ENCODE measurements around the gene SORD. TPM values are rescaled to one million over a fixed set of nuclear protein-coding genes. Genes with fewer than 3 reads are reported as not detected.
"Not testable (repeated sequence)": the region's sequence is repeated elsewhere in the genome, so short reads cannot be mapped to it uniquely, and the experiment has no call there.

The SORD gene
- total RNA-seq (1 to 10 TPM; 3.3 to 10.0 (median 7.6) TPM), polyA plus RNA-seq (10 to 100 TPM; 10.8 to 26.9 (median 12.9) TPM)

DNA sequence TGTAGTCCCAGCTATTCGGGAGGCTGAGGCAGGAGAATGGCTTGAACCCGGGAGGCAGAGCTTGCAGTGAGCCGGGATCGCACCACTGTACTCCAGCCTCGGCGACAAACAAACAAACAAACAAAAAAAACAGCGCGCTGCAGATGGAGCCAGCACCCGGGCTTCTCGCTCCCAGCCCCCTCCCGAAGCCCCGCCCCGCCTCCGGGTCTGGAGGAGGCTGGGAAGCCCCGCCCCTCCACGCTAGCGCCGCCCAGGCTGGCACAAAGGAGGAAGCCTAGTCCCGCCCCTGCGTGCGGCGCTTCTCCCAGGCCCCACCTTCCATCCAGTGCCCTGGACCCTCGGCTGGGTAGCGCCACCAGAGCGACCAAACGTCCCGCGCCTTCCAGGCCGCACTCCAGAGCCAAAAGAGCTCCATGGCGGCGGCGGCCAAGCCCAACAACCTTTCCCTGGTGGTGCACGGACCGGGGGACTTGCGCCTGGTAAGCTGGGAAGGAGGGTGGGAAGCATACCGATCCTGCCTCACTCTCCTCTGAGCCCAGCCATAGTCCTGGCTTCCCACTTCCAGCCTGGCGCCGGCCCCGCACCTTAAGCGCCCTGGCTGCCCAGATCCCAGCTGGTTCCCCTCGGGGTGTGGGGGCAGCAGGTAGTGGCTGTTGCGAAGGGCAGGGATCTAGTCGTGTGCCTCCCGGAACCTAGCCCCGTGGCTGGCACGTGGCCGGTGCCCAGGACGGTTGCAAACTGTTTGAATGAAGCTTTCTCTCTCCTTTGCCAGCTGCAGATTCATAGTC is at the start of gene SORD:
Gene SORD, plus strand, starts transcription at position 325 of the 788 bp plus-strand sequence. Its CDS starts 89 bp downstream, at position 414.
- intact Hi-C loops (cut with DNase I) = loop anchor here (2.0 kb wide), 1 partner anchor 360 kb away; the partner anchor contains the start of gene SPG11
- 1% methylated on average over 48 of the region's 48 CpGs for WGBS, 2 donors
- peak within 1 kb of the TSS; percentile 58 to 75 (median 65) for H3K4me3 ChIP-seq

DNA sequence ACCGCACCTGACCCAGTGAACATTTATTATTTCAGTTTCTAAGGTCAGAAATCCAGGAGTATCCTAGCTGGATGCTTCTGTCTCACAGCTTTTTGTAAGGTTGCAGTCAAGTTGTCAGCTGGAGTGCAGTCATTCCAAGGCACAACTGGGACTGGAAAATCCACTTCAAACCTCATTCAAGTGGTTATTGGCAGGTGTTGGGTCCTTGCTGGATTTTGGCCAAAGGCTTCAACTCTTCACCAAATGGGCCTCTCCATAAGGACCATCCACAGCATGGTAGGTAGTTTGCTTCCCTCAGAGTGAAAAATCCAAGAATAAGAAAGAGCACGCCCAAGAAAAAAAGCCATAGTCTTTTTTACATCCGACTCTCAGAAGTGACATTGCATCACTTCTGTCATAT is 46.8 kb upstream of the SORD start:
- not testable (repeated sequence) for DNase-seq, H3K27me3 ChIP-seq
- 94 to 97% methylated on average over 3 of the region's 3 CpGs for WGBS, 2 donors

More for the DNA sequence above, at the start of gene SORD:
- DNase-seq = peak; percentile 94
- Histone ChIP-seq H3K9me3 (no peaks in the 10 kb centered on the region), H3K4me1 (peaks cover 0 to 17% (median 13%) of the 10 kb centered on the region in 4 donors), H3K27ac (peak within 1 kb of the TSS; percentile 73 to 77 (median 75)), H3K36me3 (no peaks in the 10 kb centered on the region), H3K27me3 (no peaks in the 10 kb centered on the region)
- TF ChIP-seq POLR2A (IDR thresholded peaks at IDR 0.05) (no peak), POLR2AphosphoS5 (IDR thresholded peaks at IDR 0.05) (peak in 3 of 4 donors; percentile 44 to 59 (median 53)), EP300 (IDR thresholded peaks at IDR 0.05) (no peak)
- TF ChIP-seq, protein P1, sequence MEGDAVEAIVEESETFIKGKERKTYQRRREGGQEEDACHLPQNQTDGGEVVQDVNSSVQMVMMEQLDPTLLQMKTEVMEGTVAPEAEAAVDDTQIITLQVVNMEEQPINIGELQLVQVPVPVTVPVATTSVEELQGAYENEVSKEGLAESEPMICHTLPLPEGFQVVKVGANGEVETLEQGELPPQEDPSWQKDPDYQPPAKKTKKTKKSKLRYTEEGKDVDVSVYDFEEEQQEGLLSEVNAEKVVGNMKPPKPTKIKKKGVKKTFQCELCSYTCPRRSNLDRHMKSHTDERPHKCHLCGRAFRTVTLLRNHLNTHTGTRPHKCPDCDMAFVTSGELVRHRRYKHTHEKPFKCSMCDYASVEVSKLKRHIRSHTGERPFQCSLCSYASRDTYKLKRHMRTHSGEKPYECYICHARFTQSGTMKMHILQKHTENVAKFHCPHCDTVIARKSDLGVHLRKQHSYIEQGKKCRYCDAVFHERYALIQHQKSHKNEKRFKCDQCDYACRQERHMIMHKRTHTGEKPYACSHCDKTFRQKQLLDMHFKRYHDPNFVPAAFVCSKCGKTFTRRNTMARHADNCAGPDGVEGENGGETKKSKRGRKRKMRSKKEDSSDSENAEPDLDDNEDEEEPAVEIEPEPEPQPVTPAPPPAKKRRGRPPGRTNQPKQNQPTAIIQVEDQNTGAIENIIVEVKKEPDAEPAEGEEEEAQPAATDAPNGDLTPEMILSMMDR (IDR thresholded peaks at IDR 0.05) = no peak

DNA sequence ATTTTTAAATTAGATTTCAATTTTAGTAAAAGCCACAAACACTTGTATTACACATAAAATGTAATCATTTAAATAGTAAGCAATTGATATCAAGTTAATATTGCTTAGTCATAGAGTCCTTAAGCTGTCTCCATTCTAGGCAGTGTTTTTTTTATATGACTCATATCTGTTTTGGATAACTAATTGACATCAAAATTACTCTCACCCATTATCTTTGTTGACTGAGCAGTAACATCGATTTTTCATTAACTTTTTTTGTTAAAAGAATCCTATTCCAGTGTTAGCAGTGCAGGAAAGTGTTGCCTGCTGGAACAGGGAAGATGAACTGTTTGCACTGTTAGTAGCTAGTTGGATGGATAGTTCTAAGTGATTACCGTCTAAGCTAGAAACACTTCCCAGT is 45.2 kb upstream of the SORD start:
- H3K4me3 ChIP-seq; H3K4me1 ChIP-seq; H3K36me3 ChIP-seq; H3K27ac ChIP-seq; H3K9me3 ChIP-seq; H3K27me3 ChIP-seq; intact Hi-C loops (cut with DNase I); DNase-seq: not testable (repeated sequence)
- WGBS, 2 donors = 32 to 64% methylated on average over 2 of the region's 2 CpGs

More for the DNA sequence above, 46.8 kb upstream of the SORD start:
- H3K36me3 ChIP-seq; H3K9me3 ChIP-seq; H3K4me1 ChIP-seq; intact Hi-C loops (cut with DNase I); H3K4me3 ChIP-seq; H3K27ac ChIP-seq: not testable (repeated sequence)

DNA sequence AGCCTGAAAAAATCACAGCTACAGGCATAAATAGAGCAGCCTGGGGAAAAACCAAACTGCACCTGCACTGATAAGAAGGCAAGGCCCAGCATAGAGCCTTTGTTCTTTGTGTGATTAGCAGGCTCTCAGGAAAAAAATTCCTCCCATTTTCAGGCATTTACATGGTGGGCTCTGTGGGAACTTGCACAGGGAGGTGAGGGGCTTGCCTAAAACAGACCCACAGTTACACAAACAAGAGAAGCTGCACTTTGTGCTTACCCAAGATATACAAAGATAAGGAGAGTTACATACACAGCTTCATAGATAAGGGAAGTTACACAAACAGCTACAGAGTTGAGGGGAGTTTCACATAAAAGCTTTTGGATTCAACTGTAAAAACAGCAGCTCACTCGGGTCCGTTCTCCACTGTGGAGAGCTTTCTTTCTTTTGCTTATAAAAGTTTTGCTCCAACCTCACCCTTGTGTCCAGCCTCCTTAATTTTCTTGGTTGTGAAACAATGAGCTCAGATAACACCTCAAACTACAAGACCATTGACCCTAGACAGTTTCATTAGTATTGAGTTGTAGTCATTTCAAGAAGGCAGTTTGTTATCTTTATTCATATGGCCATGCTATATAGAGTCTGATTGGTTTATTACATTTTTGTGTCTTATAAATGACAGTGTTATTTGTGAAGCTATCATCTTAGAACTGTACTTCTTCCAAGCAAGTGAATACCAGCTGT is 43.2 kb upstream of the SORD start:
- H3K27ac ChIP-seq; DNase-seq; H3K4me1 ChIP-seq; H3K27me3 ChIP-seq; intact Hi-C loops (cut with DNase I); H3K36me3 ChIP-seq; H3K4me3 ChIP-seq; H3K9me3 ChIP-seq: not testable (repeated sequence)
- WGBS, 2 donors = 21 to 49% methylated on average over 2 of the region's 2 CpGs

DNA sequence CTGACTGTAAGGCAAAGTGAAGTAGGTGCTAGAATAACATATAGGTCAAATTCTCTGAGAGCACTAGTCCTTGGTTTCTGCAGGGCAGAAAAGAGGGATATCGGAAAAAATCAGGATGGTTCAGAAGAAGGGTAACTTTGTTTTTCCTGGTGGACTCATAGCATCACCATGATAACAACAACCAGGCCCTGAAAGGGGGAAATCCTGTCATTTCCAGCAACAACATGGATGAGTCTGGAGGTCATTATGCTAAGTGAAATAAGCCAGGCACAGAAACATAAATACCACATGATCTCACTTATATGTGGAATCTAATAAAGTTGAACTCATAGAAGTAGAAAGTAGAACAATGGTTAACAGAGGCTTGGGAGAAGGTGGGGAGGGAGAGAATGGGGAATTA is 38.9 kb upstream of the SORD start:
- not testable (repeated sequence) for H3K36me3 ChIP-seq

DNA sequence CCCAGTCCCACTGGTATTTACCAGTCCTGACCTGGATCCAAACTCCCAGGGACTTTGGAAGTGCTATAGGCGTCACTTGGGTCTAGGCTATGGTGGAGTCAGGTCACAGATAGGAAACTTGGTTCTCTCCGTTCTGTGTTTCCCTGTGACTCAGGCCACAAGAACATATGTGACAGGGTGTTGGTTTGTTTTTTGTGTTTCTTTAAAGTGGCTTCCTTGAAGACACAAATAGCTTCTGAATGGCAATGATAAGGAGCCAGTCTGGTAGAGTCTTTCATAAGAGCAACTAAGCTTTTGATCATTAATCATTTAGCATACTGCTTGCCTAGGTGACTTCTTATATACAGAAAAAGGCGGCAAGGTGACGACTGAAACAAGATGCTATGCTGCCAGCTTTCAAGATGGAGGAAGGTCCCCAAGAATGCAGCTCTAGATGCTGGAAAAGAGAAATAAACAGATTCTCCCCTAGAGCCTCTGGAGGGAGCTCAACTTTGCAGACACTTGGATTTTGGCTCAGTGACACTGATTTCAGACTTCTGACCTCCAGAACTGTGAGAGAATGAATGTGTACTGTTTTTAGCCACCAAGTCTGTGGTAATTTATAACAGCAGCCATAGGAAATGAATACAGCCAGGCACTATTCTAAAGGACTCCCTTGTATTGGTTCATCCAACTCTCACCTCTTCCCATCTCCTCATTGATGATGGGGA is 36.5 kb upstream of the SORD start:
- H3K4me3 ChIP-seq, H3K4me1 ChIP-seq, H3K9me3 ChIP-seq, DNase-seq, H3K36me3 ChIP-seq, H3K27ac ChIP-seq, H3K27me3 ChIP-seq: not testable (repeated sequence)
- intact Hi-C loops (cut with DNase I) = loop anchor here (5.0 kb wide), 1 partner anchor 84 kb away; no protein-coding TSS in a partner anchor
- 75 to 80% methylated on average over 4 of the region's 4 CpGs for WGBS, 2 donors

More for the DNA sequence above, 38.9 kb upstream of the SORD start:
- intact Hi-C loops (cut with DNase I); H3K4me3 ChIP-seq; DNase-seq; H3K27ac ChIP-seq; H3K9me3 ChIP-seq; H3K4me1 ChIP-seq; H3K27me3 ChIP-seq: not testable (repeated sequence)
- 80 to 81% methylated on average over 1 of the region's 1 CpG for WGBS, 2 donors

DNA sequence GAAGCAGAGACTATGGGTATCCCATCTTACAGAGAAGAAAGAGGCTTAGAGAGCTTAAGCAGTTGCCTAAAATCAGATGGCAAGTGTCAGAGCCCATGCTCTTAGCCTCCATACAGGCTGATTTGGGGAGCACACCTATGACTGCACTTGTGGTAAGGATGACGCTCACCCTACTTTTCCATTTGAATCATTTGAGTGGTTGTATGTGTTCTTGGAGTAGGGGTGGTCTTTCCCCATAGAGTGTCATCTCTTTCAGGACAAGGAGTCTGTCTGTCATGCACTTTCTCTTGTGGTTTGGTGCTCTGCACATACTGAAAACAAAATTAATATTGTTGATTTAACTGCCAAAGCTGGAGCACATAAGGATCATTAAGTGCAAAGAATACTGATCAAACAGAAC is 35.3 kb upstream of the SORD start:
- H3K36me3 ChIP-seq, H3K27me3 ChIP-seq, H3K4me1 ChIP-seq, DNase-seq, H3K27ac ChIP-seq, H3K4me3 ChIP-seq, H3K9me3 ChIP-seq: not testable (repeated sequence)
- WGBS, 2 donors = 74 to 90% methylated on average over 1 of the region's 1 CpG
- intact Hi-C loops (cut with DNase I) = loop anchor here (5.0 kb wide), 1 partner anchor 85 kb away; no protein-coding TSS in a partner anchor

DNA sequence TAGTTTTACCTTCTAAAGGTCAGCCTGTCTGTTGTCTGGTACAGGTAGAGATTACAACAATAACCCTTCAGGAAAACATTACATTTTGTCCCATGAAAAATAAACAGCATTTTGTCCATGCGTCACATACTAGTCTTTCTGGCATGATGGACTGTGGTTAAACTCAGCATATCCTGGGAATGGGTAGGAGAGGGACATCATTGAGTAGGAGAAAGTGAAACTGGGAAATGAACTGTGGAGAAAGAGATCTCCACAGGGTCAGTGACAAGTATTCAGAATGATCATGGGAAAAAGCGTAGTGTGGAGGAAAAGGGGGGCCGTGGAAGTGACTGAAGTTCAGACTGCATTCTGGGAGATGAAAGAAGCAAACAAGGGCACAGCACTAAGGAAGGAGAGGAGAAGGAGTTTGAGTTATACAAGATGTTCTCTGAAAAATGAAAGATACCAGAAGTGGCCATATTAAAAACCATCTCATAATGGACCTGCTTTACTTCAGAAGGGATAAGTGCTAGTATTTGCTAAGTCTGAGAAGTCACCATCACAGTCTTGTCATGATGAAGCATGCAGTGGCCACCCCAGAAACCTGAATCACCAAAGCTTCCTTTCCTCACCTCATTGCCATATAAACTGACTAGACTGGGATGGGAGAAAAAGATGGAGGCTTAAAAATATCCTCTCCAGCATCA is 34.7 kb upstream of the SORD start:
- not testable (repeated sequence) for H3K27me3 ChIP-seq, H3K4me3 ChIP-seq, H3K36me3 ChIP-seq, DNase-seq, H3K4me1 ChIP-seq, H3K9me3 ChIP-seq, H3K27ac ChIP-seq
- WGBS, 2 donors = 89 to 91% methylated on average over 1 of the region's 3 CpGs
- intact Hi-C loops (cut with DNase I) = loop anchor here (5.0 kb wide), 1 partner anchor 86 kb away; no protein-coding TSS in a partner anchor

DNA sequence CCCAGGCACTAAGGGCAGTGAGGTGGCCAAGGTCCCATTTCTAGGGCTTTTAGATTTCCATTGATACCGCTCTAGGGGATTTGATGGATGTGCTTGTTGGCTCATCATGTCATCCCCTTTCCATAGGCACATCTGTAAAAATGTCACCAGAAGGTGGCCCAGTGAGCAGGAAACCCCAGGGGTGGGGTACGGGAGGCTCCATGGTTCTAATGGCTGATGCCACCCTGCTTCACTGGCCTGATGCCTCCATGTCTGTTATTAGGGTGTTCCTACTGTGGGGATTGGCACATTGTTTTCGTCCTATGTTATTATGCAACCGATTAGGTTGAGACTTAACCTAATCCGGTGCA is 34.1 kb upstream of the SORD start:
- not testable (repeated sequence) for H3K4me1 ChIP-seq, H3K27me3 ChIP-seq, DNase-seq, H3K36me3 ChIP-seq, H3K9me3 ChIP-seq, H3K4me3 ChIP-seq, H3K27ac ChIP-seq
- intact Hi-C loops (cut with DNase I) = loop anchor here (5.0 kb wide), 1 partner anchor 87 kb away; no protein-coding TSS in a partner anchor
- 93 to 97% methylated on average over 4 of the region's 5 CpGs for WGBS, 2 donors

DNA sequence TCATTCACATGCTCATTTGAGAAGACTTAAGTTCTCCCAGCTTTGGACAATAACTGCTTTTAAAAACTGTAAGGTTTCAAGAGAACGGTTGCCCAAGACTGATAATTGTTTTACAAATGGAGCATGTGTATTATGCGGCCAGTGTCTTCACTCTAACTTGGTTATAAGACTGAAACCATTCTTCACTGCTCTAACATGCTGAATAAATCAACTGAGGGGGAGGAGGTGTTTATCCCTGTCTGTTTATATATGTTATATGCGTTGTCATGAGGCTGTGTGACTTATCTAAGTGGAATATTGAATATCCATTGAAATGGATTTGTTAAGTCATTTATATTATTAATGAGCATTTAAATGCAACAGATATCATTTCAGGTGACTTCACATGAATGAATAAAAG is 25.4 kb upstream of the SORD start:
- H3K9me3 ChIP-seq; H3K27me3 ChIP-seq; H3K27ac ChIP-seq; H3K36me3 ChIP-seq; H3K4me3 ChIP-seq; DNase-seq; H3K4me1 ChIP-seq; intact Hi-C loops (cut with DNase I): not testable (repeated sequence)
- WGBS, 2 donors = 82 to 85% methylated on average over 3 of the region's 3 CpGs
